ENCODE results near the gene TNFSF15.

The TNFSF15 gene

DNA sequence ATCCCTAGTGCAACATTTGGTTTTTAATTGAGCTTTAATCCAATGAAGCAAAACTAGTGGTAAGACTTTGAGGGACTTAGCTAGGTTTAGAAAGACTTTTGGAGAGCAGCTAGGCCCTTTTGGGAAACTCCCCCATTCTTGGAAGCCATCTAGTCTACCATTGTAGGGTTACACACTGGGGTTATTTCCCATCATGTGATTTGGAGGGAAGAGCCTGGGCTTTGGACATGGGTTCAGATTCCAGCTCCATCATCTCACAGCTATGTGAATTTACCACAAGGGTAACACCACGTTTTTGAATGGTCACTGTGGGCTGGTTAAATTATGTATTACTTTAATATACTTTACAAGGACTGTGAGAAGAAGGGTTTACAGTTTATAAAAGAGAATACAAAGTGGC lies 18.3 kb upstream of the TNFSF15 start:
- no peak for DNase-seq

DNA sequence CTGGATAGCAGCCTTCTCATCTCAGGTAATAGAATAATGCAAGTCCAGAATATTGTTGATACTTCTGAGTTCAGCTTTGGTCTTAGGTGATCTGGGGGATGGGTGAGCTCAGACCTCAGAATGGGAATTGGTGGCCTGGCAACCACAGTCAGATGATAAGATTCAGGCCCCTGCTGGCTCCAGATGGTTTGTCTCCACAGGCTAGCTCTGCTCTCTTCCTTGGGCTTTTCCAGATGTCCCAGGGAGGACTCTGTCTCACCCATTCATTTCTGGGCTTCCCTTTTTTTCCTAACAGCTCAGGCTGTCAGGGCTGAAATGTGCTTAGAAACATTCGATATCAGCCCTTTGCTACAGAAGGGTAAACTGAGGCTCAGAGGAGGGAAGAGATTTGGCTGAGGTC lies 17.6 kb upstream of the TNFSF15 start:
- no peak for DNase-seq

DNA sequence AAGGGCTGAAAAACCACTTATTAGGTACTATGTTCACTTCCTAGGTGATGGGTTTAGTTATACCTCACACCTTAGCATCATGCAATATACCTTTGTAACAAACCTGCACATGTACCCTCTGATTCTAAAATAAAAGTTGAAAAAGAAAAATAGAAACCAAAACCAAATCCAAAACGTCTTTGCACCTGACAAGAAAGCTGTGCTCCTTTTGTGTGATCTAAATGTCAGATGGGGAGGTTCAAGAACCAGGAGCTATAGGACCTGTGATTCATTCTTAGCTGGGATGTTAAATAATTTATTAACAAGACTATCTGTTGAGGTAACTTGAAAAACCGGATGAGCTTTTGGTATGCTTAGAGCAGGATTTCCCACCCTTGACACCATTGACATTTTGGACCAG lies 16.9 kb upstream of the TNFSF15 start:
- DNase-seq = no peak

DNA sequence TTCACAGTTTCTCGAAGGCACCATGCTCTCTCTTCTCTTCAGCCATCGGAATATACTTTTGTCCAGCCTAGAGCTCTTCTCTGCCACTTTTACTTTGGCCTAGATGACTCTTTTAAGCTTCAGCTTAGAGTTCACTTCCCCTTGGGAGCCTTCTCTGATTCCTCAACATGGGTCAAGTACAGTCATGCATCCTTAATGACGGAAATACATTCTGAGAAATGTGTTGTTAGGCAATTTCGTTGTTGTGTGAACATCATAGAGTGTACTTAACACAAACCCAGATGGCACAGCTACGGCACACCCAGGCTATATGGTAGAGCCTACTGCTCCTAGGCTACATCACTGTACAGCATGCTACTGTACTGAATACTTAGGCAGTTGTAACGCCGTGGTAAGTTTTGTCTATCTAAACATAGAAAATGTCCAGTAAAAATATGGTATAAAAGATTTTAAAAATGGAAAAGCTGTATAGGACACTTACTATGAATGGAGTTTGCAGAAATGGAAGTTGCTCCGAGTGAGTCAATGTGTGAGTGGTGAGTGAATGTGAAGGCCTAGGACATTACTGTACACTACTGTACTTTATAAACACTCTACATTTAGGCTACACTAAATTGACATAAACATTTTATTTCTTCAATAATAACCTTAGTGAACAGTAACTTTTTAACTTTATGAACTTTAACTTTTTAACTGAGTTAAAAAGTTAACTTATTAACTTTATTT lies 15.1 kb upstream of the TNFSF15 start:
- no peak for DNase-seq

DNA sequence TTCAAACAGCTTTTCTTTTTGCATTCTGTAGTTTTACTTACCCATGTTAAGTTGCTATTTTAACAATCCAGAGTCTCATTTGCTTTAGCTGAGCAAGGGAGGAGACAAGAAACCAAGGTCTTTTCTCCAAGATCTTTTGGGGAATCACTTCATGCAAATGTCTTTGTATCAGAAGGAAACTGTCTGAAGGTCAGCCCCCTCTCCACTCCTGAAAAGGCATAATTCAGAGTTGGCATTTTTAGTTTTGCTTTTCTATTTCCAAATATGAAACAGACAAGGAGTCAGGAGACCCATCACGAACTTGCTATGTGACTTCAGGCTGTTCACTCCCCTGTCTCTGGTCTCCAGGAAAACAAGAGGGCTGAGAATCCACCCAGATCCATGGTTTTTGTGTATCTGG lies 12.3 kb upstream of the TNFSF15 start:
- no peak for DNase-seq

DNA sequence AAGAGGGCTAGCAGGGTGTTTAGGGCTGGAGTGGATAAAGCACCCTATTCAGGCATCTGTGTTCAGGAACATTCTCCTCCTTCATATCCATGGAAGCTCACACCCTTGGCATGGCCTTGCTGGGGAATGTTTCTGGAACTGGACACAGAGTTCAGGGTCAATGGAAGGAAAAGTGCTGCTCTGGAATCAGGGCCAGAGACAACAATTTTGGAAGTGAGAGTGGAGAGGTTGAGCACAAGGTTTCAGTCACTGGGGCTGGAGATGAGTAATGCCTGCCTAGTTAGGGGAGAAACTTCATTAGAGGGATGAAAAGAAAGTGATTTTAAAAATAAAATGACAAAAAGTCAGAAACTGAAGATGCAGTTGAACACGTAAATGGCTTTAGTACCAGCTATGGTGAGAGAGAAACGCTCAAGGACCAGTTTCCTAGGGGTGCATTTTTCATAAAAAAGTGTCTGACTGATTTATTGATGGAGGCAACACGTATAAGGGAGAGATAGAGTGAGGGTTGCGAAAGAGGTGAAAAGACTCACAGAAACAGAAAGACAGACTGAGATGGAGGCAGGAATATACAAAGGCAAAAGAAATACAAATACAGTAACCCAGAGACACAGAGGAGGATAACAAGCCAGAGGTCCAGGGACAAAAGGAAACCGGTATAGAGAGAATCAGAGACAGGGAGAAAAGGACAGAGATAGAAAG lies 8.0 kb upstream of the TNFSF15 start:
- no peak for DNase-seq

DNA sequence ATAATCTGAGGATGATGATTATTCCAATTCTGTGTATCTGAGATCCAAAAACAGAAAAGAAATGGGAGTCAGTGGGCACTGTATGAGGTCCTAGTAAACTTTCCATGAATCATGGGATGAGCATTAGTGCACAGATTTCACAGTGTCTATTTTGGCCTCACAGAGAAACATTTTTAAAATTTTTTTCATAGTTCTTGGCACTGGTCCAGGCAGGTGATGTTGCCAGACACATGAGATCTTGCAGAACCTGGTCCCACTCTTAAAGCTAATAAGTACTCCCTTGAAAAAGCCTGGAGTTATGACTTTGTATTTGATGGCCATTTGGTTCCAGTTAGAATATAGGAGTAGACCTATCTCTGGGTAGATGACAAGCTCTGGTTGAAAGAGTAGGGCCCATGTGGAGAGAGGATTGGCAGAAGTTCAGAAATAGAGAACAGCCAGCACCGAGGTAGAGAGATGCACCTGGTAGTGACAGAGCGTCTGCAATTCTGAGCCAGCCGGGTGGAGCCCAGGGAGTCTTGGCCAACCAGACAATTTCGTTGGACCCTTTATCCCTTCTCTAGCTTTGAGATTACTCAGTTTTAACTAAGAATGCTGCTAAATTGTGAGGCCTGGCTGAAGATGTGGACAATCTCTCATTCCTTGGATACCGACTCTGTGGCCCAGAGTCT lies 6.3 kb upstream of the TNFSF15 start:
- DNase-seq = no peak

DNA sequence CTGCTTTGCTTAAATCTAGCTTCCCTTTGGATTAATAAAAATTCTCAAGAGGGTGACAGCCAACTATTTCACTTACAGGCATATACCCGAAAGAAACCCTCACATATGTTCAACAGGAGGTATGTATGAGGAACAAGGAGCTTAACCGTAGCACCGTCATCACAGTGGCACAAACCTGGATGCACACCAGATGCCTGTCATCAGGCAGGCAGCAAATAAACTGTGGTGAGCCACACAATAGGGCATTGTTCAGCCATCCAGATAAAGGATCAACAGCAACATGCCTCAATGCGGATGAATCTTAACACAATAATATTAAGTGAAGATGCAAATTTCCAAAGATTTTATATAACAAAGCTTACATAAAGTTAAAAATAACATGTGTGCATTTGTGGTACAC lies 5.5 kb upstream of the TNFSF15 start:
- DNase-seq = no peak

DNA sequence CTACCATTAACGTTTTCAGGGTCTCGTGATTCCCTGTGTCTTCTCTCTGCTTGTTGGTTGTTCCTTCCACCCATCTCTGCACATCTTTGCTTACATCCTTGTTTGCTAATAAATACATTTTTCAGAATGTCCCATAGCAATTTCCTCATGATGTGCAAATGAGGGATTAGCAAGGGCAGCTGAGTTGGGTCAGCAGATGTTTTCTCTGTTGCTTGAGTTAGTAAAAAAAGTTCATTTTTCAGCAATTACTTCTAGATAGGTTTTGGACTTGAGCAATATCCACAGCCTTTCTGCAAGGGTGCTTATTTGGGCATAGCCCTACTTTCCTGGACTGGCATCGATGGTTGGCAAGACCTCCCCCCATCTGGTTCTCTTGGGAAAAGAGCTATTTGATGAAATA lies 4.8 kb upstream of the TNFSF15 start:
- no peak for DNase-seq

DNA sequence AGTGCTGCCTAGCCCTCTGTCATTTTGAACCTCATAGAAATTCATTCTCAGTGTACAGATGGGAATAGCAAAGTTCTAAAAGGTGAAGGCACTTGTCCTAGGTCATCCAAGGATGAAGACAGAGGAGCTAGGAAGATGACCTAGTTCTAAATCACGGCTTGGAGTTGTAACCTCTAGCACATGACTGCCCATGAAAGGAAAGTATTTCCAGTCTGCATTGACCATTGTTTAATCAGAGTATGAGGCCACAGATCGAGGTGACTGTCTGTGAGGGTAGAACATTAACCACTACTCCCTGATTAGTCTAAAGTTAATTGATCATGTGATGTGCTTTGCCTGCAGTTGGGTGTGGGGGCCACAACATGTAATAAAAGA lies 674 bp upstream of the TNFSF15 start:
- DNase-seq = no peak

DNA sequence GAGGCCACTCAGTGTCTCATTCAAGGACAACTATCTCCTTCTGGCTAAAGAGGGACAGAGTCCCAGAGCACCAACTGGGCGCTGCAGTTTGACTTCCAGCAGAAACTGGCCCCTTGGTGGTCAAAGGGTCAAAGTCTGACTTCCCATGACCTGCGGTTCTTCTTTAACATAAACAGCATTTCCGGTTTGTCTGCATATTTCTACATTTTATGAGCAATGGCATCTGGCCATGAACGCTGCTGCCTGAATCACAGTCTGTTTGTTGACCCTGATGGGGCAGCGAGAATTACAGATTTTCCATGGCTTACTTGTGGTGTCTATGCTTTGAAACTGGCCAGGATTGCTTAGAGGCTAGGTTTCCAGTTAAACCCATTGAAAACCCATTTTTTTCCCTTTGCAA lies 1.3 kb downstream of the TNFSF15 start:
- no peak for DNase-seq

DNA sequence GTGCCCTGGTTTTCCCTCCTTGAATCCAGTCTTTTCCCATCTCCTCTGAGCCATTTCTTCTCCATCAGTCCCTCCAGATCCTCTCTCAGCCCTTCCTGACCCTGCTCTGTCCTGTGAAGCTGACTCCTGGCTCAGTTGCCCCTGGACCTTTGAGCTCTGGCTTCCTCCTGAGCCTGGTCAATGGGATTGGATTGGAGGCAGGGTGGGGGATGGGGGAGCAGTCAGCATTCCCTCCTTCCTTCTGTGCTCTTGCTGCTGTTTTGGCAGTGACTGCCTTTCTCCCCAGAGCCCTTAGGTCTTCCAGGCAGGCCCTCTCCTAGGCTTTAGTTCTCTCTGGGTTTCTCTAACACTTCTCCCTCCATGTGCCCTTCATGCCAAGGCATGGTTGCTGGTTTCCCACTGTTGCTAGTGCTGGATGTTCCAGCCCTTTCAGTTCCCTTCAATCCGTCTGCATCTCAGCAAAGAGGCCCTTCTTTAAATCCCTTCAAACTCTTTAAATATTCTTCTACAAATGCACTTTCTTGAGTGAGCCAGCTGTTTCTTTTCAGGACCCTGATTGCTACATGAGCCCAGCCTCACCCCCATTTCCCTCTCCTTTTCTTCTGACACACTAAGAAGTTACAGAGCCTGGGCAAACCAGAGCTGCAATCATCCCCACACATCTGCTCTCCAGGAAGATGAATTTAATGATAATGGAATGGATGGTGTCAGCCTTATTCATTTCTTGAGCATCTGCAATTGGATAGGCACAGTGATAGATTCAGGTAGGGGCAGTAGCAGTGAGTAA lies 2.2 kb downstream of the TNFSF15 start:
- no peak for DNase-seq

DNA sequence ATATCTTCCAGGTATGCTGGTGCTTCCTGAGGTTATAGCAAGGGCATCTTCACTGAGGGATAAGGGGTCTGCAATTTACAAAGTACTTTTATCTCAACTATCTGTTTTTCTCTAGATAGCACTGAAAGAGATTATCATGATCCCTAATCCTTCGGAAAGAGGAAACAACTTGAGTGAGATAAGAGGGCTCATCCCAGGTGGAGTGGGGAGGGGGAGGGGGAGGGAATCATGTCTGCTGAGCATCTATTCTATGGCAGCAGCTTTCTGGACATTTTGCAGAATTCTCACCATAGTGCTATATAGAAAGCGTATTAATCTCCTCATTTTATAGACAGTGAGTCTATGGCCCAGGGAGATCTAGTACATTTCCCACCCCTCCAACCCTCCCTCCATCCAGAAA lies 5.9 kb downstream of the TNFSF15 start:
- no peak for DNase-seq

DNA sequence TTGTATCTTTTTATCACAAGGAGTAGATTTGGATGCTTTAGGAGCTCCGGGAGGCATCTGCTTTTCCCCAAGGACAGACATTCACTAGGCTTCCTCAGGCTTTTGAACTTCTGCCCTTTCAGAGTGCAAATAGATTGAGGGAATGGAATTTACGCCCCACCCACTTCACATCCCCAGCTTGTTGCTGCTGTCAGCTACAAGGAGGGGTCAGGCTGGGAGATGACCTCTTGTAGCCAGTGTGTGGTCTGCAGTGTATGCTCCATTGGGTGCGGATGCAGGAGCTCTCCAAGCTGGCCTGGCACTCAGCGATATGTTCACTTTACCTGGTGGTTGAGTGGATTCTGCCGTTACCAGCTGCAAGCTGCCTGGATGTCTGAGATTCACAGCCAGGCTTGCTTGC lies 6.4 kb downstream of the TNFSF15 start:
- no peak for DNase-seq

DNA sequence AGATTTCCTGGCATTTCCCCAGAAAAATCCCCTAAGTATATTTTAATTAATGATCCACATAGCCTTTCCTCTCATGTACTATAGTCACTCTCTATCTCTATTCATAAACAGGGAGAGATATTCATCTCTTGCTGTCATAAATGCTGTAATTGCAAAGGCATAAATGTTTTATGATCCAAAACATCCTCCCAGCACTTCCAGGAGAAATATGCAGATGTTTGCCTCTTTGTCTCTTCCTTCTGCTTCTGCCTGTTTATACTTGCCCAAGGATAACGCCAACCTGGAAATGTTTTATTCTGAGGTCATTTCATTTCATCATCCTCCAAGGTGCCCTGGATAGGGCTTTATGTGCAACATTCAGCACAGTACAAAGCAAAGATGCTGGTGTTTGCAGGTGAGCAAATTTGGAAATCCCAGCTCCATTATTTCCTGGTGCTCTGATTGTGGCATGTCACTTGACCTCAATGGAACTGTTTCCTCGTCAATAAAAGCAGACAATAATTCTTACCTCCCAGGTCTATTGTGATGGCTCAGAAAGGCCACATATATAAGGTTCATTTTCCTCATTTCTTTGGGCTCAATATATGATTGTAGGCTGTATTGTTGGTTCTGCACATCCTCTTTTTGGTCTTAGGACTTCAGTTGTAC lies 6.9 kb downstream of the TNFSF15 start:
- DNase-seq = no peak

DNA sequence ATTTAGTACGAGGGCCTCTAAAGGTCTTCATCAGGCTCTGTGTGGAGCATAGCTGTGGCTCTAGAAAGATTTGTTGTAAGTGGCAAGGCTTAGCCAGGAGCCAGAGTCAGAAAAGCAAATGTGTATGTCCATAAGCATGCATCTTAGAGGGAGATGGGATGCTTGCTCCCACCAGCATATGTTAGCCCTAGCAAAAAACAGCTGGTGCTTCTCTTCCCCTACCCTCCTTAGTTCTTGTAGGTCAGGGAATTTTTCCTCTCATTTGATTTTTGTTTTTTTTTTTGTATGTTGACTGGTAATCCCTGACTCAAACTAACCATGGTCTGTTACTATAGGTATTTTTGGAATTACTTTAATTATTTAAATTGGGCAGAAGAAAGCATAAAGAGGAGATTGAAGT lies 7.7 kb downstream of the TNFSF15 start:
- no peak for DNase-seq

DNA sequence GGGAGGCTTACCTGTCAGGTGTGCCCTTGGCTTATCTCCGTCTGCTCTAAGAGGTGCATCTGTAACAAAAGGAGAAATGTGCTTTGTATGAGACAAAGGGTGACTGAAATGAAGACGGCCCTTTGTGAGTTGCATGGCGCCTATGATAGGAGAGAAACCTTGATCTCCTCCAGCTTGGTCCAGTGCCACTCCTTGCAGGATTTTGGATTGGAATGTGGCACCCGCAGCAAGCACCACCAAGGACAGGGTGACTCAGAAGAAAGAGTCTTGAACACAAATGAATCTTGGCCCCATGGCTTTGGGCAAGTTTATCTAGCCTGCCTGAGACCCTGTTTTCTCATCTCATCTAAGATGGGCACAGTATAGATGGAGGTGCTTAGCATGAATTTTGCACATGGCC lies 13.4 kb downstream of the TNFSF15 start:
- no peak for DNase-seq

DNA sequence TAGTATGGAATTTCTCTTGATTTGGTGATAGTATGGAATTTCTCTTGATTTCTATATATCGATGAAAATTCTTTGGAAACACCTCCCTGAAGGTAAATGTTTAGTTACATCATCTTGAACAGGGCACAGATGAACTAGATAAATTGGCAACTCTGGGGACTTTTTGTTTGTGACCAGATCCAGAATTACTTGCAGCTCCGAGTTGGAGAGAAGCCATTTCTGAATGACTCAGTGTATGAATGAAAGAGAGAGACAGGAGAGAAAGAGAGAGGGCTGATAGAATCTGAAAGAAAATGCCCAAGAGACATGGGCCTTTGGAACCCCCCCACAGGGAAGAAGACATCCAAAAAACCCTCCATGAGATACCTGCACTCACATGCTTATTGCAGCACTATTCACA lies 14.1 kb downstream of the TNFSF15 start:
- DNase-seq = no peak

DNA sequence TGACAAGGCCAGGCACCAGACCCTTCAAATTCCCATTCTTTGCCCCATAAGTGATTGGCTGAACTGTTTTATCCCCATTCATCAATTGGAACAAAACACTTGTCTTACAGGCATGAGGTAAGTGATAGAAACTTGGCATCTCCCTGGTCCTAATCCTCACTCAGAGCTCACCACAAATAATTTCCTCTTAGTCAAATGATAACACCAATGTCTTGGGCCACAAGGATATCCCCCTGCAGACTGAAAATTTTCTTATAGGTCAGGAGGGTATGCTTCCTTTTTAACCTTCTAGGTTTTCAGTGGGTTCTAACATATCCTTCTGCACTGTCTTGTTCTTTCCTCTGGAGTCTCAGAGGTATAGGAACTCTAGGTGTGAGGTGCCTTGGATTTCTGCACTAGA lies 14.5 kb downstream of the TNFSF15 start:
- DNase-seq = no peak

DNA sequence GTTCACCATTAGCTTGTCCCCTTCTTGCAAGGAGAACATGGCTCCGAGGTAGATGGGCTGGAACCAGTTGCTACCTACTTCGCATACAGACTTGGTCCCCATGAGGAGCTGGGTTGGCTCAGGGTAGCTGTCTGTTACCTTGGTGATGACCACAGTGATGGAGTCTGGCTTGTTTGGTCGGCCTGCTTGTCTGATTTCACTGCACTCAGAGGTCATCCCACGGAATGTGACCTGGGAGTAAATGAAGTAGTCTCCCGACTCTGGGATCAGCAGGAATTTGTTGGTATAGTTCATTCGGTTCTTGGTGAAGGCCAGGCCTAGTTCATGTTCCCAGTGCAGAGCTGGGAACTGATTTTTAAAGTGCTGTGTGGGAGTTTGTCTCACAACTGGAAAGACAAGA lies 15.3 kb downstream of the TNFSF15 start:
- no peak for DNase-seq

DNA sequence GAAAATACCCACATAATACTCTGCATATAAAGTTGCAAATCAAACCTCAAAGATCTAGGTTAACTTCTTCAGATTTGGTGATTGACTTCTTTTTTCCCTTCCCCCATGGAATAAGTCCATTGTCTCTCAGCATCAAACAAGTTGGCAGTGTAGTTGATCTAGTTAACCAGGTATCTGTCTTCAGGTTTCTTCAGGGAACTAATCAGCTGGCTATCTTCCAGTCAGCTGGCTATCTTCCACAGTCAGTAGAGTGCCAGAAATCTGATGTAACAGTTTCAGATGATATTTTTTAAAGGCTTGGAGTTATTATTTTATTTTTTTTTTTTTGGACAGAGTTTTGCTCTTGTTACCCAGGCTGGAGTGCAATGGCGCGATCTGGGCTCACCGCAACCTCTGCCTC lies 16.8 kb downstream of the TNFSF15 start:
- no peak for DNase-seq

DNA sequence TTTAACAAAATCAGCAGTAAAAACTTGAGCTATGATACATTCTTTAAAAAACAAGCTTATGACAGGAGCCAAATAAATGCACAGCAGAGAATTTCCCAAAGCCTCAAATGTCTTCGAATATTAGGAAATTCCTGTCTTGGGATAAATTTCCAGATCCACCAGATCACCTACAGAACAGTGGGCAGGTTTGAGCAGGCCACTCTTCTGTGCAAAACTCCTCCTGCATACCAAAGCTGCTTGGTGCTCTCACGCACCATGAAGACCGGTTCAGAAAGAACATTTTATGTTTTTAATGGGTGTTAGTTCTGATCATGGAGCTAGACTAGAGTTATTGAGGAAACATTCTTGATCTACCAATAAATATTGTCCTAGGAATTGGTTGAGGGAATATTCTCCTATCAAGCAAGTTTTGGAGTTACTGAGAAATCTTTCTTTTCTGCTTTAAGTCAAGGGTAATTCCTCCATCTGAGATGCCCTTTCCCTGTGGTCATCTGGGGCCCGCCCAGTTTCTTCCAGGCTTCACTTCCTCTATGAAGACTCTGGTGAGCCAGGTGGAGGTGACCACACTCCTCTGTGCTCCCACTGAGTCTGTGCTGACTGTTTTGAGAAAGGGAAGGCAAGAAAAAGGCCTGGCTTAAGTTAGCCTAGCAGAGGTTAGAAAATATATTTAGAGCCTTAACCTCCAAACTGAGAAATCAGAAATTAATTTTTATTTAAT lies 17.9 kb downstream of the TNFSF15 start:
- DNase-seq = no peak

All from AML-193 (cell line).